ENCODE results near the gene AAR2.
A peak's percentile ranks its signal among the peaks of the same experiment; 100 is the strongest.

The AAR2 gene

GRCh38 chr20:36260316-36260715, 24.0 kb downstream of the AAR2 start:
- DNase-seq (ENCODE audit: low spot score) = no peak

GRCh38 chr20:36261389-36262105, 25.3 kb downstream of the AAR2 start:
- DNase-seq (ENCODE audit: low spot score) = no peak

- DNase-seq (ENCODE audit: low spot score) = no peak
Observed at GRCh38 chr20:36262440-36262839, 26.2 kb downstream of the AAR2 start.

DNA sequence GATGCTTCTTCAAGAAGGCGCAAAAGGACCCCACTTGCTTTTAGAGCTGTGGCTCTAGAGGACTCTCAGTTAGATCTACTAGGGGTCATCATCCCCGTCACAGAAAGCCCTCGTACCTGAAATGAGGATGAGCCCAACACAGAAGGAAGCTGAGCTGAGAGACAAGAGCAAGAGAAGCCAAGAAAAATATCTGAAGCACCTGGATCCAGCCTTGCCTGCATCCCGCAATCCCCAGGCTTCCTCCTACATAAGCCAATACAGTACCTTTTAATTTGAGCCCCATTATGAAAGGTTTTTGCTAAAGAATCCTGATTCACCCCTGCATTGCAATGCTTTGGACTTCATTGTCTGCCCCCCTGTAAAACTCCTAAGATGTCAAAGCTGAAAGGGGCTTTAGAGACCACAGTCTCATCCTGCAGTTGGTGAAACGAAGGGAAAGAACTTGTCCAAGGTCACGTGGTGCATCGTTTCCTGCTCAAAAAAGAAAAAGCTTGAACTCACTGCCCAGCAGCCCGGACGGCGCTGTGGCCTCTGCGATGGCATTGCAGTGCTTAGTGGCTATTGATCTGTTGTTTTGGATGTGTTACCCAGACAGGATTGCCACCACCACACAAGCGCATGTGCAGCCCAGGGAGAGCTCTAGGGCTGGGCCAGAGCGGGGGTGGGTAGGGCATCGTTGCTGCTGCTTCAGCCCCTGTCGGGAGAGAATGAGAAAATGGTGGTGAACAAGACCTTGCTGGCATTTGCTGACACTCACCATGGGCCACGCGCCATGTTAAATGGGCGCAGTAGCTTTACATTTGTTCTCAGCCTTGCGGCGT, 28.4 kb downstream of the AAR2 start:
- no peak for DNase-seq (ENCODE audit: low spot score)

DNA sequence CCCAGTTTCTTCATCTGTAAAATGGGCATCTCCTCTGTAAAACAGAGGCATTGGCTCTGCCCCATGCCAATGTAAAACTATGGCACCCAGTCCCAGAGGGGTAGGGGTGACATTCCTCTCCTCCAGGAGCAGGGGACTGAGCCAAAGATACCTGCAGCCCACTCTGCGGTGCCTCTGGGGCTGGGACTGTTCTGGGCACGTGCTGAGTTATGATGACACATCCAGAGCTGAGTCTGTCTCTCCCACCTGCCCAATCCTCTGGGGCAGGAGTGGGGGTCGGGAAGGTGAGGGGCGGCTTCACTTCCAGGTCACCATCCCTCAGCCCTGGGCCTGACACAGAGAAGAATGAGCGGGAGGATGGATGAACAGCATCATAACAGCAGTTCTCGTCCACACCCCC, 29.9 kb downstream of the AAR2 start:
- DNase-seq (ENCODE audit: low spot score) = no peak

DNA sequence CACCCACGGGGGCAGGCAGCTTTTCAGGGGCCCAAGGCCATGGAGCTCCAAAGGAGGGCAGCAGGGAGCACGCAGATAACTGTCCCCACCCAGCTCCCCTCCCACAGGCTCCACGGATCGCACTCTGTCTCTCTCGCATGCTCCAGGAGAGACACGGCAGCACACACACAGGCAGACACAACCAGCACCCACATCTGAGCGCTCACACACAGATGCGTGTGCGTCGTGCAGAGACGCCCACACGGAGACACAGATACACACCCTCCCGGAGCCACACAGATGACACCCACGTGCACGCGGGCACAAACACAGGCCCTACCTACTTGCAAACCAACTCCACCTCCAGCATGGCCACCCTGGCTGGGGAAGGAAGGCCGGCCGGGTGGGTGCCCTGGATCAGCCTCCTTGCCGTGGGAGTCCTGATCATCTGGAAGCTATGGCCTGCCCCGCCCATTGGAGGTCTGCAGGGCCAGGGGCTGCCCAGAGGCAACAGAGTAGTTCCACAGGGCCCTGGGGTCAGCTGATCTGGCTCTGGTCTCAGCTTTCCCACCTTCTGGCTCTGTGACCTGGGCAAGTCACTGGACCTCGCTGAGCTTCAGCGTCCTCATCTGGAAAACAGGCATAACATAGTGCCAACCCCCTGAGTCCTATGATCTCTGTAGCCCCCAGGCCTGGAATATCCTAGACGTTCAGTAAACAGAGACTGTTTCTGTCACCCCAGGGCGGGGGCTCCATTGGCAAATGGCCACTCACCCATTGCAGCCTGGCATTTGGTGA, 31.5 kb downstream of the AAR2 start:
- no peak for DNase-seq (ENCODE audit: low spot score)

GRCh38 chr20:36268440-36269342, 32.4 kb downstream of the AAR2 start:
- DNase-seq (ENCODE audit: low spot score) = no peak

DNA sequence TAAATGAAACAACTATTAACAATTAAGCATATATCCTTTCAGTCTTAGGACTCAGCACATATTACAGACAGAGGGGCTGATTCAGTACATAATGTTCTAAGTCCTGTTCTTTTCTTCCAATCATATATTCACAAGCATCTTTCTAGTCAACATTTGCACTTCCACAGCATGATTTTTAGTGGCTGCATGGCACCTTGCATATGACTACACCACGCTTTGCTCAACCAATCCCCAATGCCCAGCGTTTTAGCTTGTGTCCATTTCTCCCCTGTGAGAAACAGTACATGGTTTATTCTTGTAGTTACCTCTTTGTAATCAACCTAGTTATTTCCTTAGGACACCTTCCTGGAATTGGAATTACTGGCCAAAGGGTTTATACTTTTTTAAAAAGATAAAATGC, 33.2 kb downstream of the AAR2 start:
- no peak for DNase-seq (ENCODE audit: low spot score)

DNA sequence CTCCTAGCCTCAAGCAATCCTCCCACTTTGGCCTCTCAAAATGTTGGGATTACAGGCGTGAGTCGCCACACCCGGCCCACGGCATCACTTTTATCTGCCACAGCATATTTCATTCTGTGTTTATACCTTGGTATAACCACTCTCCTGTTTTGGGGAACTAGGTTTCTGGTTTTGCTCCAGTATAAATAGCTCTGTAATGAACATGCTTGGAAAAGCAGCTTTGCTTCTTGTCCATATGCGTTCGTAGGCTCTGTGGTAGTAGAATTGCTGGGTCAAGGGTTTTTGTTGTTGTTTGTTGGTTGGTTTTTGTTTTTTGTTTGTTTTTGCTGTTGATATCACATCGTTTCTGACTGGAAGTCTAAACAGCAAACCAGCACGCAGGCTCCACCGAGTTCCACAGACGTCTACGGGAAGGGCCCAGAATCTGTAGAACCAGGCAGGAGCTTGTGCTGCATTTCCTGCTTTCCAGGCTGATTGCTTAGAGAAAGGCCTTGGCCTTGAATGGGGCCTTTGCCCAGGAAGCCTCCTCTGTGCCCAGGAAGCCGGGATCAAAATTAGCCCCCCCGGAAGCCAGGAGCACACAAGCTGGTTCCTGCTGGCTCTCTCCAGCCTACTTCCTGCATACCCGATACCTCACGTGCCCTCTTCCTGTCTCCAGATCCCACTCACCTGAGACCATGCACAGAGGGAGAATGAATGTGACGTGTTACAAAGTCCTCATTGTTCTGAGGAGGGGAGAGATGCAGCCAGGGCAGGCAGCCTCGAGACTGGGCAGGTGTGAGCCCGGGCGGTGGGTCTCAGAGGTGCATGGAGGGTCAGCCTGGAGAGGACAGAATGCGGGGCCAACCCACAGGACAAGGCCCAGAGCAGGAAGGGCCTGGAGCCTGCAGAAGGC, 34.7 kb downstream of the AAR2 start:
- no peak for DNase-seq (ENCODE audit: low spot score)

DNA sequence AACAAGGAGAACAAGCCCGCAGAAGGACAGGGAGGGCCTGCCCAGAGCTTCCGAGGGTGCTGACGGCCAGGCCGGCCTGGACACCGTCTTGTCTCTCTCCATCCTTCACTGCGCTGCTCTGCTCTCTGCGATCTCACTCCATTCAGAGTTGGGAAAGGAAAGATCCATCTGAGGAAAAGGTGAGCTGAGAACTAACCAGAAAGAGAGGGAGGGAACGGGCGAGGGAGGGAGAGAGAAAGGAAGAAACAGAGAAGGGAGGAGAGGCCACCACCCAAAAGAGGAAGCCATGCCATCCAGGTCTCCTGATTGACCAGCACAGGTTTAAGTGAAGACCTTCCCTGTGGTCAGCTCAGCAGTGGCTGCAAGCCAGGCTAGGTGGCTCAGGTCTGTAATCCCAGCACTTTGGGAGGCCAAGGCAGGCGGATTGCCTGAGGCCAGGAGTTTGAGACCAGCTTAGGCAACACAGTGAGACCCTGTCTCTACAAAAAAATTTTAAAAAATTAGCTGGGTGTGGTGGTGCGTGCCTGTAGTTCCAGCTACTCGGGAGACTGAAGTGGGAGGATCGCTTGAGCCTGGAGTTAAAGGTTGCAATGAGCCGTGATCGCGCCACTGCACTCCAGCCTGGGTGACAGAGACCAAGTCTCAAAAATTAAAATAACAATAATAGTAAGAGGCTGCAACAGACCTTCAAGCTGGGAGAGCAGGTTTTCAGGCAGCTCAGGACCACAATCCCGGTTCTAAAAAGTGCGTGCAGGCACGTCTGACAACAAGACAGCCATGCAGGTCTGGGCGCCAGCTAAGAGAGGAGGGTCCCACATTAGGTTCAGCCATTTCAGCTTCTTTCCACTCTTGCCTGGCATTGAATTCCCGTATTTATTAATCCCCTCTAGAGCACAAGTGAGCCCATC, 35.6 kb downstream of the AAR2 start:
- no peak for DNase-seq (ENCODE audit: low spot score)

DNA sequence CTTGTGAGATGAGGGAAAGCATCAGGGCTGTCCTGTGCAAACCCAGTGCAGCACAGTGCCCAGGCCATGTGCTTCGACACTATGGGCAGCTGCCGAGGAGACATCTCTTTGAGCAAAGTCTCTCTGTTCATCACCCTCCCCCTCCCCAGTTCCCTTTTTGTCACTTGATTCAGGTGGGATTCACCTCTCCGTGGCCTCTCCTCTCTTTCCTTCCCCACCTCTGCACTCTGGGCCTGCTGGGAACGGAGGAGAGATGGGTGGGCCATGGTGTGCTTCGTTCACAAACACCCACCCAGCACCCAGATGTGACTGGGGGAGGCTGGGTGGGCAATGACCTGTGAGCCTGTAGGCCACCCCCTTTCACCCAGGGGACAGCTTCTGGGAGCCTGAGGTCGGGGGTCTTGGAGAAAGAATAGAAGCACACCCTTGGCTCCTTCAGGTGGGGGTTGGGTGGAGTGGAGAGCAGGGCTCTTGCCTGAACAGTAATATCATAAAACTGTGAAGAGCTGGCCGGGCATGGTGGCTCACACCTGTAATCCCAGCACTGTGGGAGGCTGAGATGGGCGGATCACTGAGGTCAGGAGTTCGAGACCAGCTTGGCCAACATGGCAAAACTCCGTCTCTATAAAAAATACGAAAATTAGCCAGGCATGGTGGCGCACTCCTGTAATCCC, 36.4 kb downstream of the AAR2 start:
- DNase-seq (ENCODE audit: low spot score) = no peak

DNA sequence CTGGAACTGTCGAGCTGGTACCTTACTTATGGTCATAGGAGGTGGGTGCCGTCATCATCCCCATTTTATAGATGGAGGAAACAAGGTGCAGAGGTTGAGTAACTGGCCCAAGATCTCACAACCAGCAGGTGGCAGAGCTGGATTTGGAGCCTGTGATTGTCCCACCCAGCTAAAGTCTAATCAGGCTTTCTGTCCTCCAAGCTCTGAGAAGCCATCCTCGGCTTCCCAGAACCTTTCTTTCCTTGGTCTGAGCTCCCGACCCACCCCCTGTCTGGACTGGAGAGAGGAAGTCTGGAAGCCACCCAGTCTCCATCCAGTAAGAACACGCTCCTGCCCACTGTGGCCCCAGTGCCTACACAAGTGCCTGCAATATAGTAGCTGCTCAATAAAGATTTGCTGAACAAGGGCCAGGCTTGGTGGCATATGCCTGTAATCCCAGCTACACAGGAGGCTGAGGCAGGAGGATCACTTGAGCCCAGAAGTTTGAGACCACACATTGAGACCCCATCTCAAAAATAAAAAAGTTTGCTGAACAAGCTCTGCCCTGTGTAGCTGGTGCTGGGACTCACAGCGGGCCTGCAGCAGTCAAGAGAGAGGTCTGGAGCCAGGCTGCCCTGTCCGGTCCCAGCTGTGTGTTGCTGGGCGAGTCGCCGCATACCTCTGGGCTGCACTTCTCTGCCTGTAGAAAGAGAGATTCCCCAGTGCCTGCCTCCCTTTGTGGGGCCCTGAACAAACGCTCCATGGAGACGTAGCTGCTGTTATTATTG, 37.3 kb downstream of the AAR2 start:
- DNase-seq (ENCODE audit: low spot score) = peak; percentile 3

GRCh38 chr20:36274181-36274841, 38.0 kb downstream of the AAR2 start:
- DNase-seq (ENCODE audit: low spot score) = no peak

DNA sequence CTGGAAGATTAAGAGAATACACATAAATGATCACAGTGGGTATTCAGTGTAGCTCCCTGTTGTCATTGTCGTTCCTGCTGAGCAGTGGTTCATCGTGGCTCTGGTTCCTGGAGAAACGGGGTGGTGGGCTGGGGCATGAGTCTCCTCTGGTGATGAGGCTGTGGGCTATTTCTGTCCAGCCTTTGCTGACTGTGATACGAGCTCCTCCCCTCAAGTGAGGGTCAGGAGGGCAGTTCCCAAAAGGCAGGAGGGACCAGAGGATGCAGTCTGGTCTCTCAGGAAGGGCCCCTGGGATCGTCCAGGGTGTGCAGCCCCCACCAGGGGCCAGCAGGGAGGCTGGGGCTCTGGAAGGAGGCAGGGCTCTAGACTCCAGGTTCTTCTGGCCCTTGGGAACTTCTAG, 38.7 kb downstream of the AAR2 start:
- DNase-seq (ENCODE audit: low spot score) = no peak

- no peak for DNase-seq (ENCODE audit: low spot score)
Observed at GRCh38 chr20:36275441-36276189, 39.3 kb downstream of the AAR2 start.

- no peak for DNase-seq (ENCODE audit: low spot score)
Observed at GRCh38 chr20:36277546-36277945, 41.3 kb downstream of the AAR2 start.

DNA sequence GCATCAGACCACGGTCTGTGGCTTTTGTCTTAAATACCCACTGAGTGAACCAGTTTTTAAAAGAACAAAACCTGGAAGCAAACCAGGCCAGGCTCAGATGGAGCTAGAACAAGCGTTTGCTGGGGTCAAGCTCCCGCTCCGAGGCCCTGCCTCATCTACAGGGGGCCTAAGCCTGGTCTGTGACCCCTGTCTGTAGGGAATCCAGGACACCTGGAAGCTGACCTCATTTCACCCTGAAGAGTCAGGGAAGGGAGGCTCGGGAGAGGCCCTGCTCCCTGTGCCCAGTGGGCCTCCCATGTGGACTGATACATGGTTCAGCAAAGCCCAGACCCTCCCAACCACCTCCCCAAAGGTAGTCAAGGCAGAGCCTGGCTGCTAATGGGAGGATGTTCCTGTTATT, 43.1 kb downstream of the AAR2 start:
- DNase-seq (ENCODE audit: low spot score) = no peak

Data from CD4-positive, alpha-beta T cell treated with Interleukin-15 for 4 hours (primary cell).